GM12878 (cell line): ENCODE measurements around the gene IFT122. TPM values are rescaled to one million over a fixed set of nuclear protein-coding genes. Genes with fewer than 3 reads are reported as not detected.

Source experiments
- ATAC-seq: fragments of 200-7000 bp; cut with Tn5 transposase; 3 replicates; pipeline ENCODE4 v1.9.1; 2020; ENCODE audit warnings: mild to moderate bottlenecking, moderate library complexity
- BruUV-seq: library from RNA; stranded (reverse); fragments of 400-500 nt; replicated peaks from 2 replicates; lab custom pipeline; 2021; lab: Mats Ljungman, UMichigan
- CTCF ChIA-PET: fragments of 300-600 bp; sonication (Branson Sonifier 250); formaldehyde crosslinking; extraction: SDS; loops from one replicate; lab custom pipeline; 2021; ENCODE audit warnings: inconsistent platforms; lab: Yijun Ruan, JAX
- POLR2A ChIA-PET: fragments of 350-600 bp; formaldehyde crosslinking; extraction: SDS; loops from one replicate; lab custom pipeline; 2021; ENCODE audit warnings: inconsistent platforms; lab: Charles Lee
- RAD21 ChIA-PET: fragments of 300-600 bp; sonication (Branson Sonifier 250); formaldehyde crosslinking; loops from one replicate; lab custom pipeline; 2023; ENCODE audit warnings: antibody characterized with exemption; ENCODE audit not compliant: unreplicated experiment; lab: Charles Lee
- SMC1A ChIA-PET: fragments of 300-600 bp; sonication (Branson Sonifier 250); formaldehyde crosslinking; loops from one replicate; lab custom pipeline; 2023; ENCODE audit not compliant: unreplicated experiment, uncharacterized antibody; lab: Charles Lee
- DNase-seq: peaks from one replicate; pipeline ENCODE4 v3.0.0-alpha.2; 2011; ENCODE audit warnings: low read depth, low spot score
- FAIRE-seq: peaks from 3 replicates; lab custom pipeline; 2011; peaks lifted over from hg19 to GRCh38; lab: Jason Lieb, UNC
- H2AFZ ChIP-seq: 2 replicates; pipeline ENCODE4 v1.6.0; 2011; ENCODE audit warnings: low read depth, low read length, control low read depth; ENCODE audit not compliant: control insufficient read depth
- H3K27ac ChIP-seq: 2 replicates; pipeline ENCODE4 v1.5.1; 2011; ENCODE audit warnings: control low read depth; ENCODE audit not compliant: control insufficient read depth, insufficient read depth
- H3K27me3 ChIP-seq, 2 experiments: replicated peaks in 1 of 2; 2 replicates each; pipeline versions ENCODE4 v1.6.0 to v1.6.1; 2011; ENCODE audit warnings: low read length in 1 of 2; ENCODE audit not compliant: control insufficient read depth in 2 of 2, insufficient read depth in 2 of 2
- H3K36me3 ChIP-seq, 2 experiments: 2 replicates each; pipeline ENCODE4 v1.5.1; 2011; ENCODE audit warnings: low read length in 1 of 2; ENCODE audit not compliant: control insufficient read depth in 2 of 2, insufficient read depth in 2 of 2
- H3K4me1 ChIP-seq: 2 replicates; pipeline ENCODE4 v1.6.1; 2011; ENCODE audit warnings: mild to moderate bottlenecking, low read length, moderate library complexity, mixed read lengths; ENCODE audit not compliant: control insufficient read depth, insufficient read depth
- H3K4me2 ChIP-seq: 2 replicates; pipeline ENCODE4 v1.6.0; 2011; ENCODE audit warnings: control low read depth; ENCODE audit not compliant: control insufficient read depth, insufficient read depth
- H3K4me3 ChIP-seq: fragments of 200-600 bp; sonication (generic); 2 replicates; pipeline ENCODE4 v1.5.1; 2016
- H3K79me2 ChIP-seq: 2 replicates; pipeline ENCODE4 v1.6.0; 2011; ENCODE audit warnings: low read length; ENCODE audit not compliant: control insufficient read depth, insufficient read depth
- H3K9ac ChIP-seq: 2 replicates; pipeline ENCODE4 v1.8.0; 2011; ENCODE audit warnings: low read length, control low read depth, mixed read lengths; ENCODE audit not compliant: control insufficient read depth, insufficient read depth
- H3K9me3 ChIP-seq: replicated peaks from 3 replicates; pipeline ENCODE4 v1.5.1; 2011; ENCODE audit warnings: mild to moderate bottlenecking, low read length; ENCODE audit not compliant: control insufficient read depth, insufficient read depth
- H4K20me1 ChIP-seq: 2 replicates; pipeline ENCODE4 v1.6.0; 2011; ENCODE audit not compliant: control insufficient read depth, insufficient read depth
- BACH1 ChIP-seq: fragments of 450-650 bp; IDR thresholded peaks from 2 replicates; pipeline ENCODE4 v1.6.1; 2017; ENCODE audit warnings: mild to moderate bottlenecking, borderline replicate concordance
- BCL3 ChIP-seq: IDR thresholded peaks from 2 replicates; pipeline ENCODE4 v1.6.1; 2011; ENCODE audit warnings: borderline replicate concordance, low read depth, mild to moderate bottlenecking, moderate library complexity, low read length; ENCODE audit not compliant: insufficient read depth, poor library complexity, severe bottlenecking
- CHD2 ChIP-seq: IDR thresholded peaks from 2 replicates; pipeline ENCODE4 v1.6.1; 2011; ENCODE audit warnings: low read depth, low read length, improper control_type of control experiment, borderline replicate concordance
- EGR1 ChIP-seq, 2 experiments: IDR thresholded peaks; 1 replicate in 1 of 2; 2 replicates in 1 of 2; pipeline ENCODE4 v1.6.1; 2011 to 2012; ENCODE audit warnings: low read depth in 2 of 2, low read length in 2 of 2, borderline replicate concordance in 1 of 2, mild to moderate bottlenecking in 1 of 2, moderate library complexity in 1 of 2
- ESRRA ChIP-seq: IDR thresholded peaks from 2 replicates; pipeline ENCODE4 v1.6.1; 2012; ENCODE audit warnings: mild to moderate bottlenecking, low read length, improper control_type of control experiment
- IRF3 ChIP-seq: fragments of 450-650 bp; IDR thresholded peaks from 2 replicates; pipeline ENCODE4 v1.6.1; 2014; ENCODE audit warnings: mild to moderate bottlenecking
- MTA2 ChIP-seq: fragments of 450-650 bp; IDR thresholded peaks from 2 replicates; pipeline ENCODE4 v1.6.1; 2016; ENCODE audit warnings: low read depth, mild to moderate bottlenecking, moderate library complexity
- MXI1 ChIP-seq: fragments of 150-350 bp; IDR thresholded peaks from 2 replicates; pipeline ENCODE4 v1.6.1; 2011; ENCODE audit warnings: low read depth, mild to moderate bottlenecking, inconsistent platforms, low read length, improper control_type of control experiment
- MYB ChIP-seq: fragments of 150-350 bp; IDR thresholded peaks from 2 replicates; pipeline ENCODE4 v1.6.1; 2014; ENCODE audit warnings: mild to moderate bottlenecking, low read depth, low read length, borderline replicate concordance
- NR2C2 ChIP-seq: IDR thresholded peaks from 2 replicates; pipeline ENCODE4 v1.6.1; 2011; ENCODE audit warnings: borderline replicate concordance, low read depth; ENCODE audit not compliant: control insufficient read depth, insufficient read length
- POLR2A ChIP-seq: IDR thresholded peaks from 2 replicates; pipeline ENCODE4 v1.6.1; 2011; ENCODE audit warnings: low read depth, mild to moderate bottlenecking, low read length
- ZBTB40 ChIP-seq: fragments of 450-650 bp; IDR thresholded peaks from 2 replicates; pipeline ENCODE4 v1.6.1; 2016; ENCODE audit warnings: mild to moderate bottlenecking, moderate library complexity, borderline replicate concordance
- WGBS: methylation state at CpG from one replicate; pipeline ENCODE4 v1.1.6; 2016; ENCODE audit warnings: low lambda C conversion rate; ENCODE audit not compliant: insufficient replicate concordance, insufficient coverage; ENCODE audit errors: missing lambda C conversion rate; 5-methylcytosine and 5-hydroxymethylcytosine counted together
- in situ Hi-C: fragments of 300-500 bp; cut with MboI; formaldehyde crosslinking; loops from 9 replicates; pipeline ENCODE4 v1.14.3; 2018; ENCODE audit warnings: mixed read lengths
- intact Hi-C: fragments of 100-400 bp; cut with micrococcal nuclease; formaldehyde crosslinking; loops from one replicate; pipeline ENCODE4 v1.14.2; 2022; ENCODE audit not compliant: unreplicated experiment
- polyA plus RNA-seq, 11 experiments: library from polyadenylated mRNA; depleted of rRNA in 4 of 11; unstranded in 6 of 11; stranded (reverse) in 5 of 11; fragments of >200 nt; fragmentation: Nextera tagmentation in 4 of 11; fragmentation: Illumina TruSeq in 1 of 11; extraction: Ambion mirVana in 4 of 11; extraction: Trizol in 1 of 11; gene quantifications; 1 replicate in 1 of 11; 2 replicates in 10 of 11; pipeline versions ENCODE4 v1.2.1 to v1.2.3, GENCODE V29; 2011 to 2016; ENCODE audit warnings: inconsistent platforms in 2 of 11, missing spikeins in 2 of 11, low read depth in 1 of 11
- total RNA-seq, 4 experiments: library from RNA; depleted of rRNA in 3 of 4; stranded (reverse); fragments of >200 nt in 3 of 4; fragmentation: Illumina TruSeq in 1 of 4; extraction: Trizol in 1 of 4; gene quantifications; 2 replicates each; pipeline versions ENCODE4 v1.2.1 to v1.2.3, GENCODE V29; 2013 to 2021

Gene IFT122
- total and polyA plus RNA-seq, 10 of the 15 experiments (the other 5 are each of a cell fraction or from before 2014, with no cell fraction given), result 1.8 to 19.2 (median 8.4) TPM

- FAIRE-seq (no peak), DNase-seq (no peak), ATAC-seq (no peak)
- Histone ChIP-seq H3K27ac (no peak overlapping the region), H3K4me1 (no peaks in the 10 kb centered on the region), H3K9me3 (no peaks in the 10 kb centered on the region), H3K79me2 (no peaks in the 10 kb centered on the region), H3K4me2 (no peak overlapping the region), H3K36me3 (no peaks in the 10 kb centered on the region; a peak in 1 of 4 replicates), H3K9ac (no peak overlapping the region), H2AFZ (no peak overlapping the region), H3K27me3 (no peaks in the 10 kb centered on the region), H4K20me1 (no peaks in the 10 kb centered on the region), H3K4me3 (no peak overlapping the region)
- ChIA-PET RAD21 (no interaction called here), CTCF (interaction anchor here (1.2 to 1.6 kb wide), 2 partner anchors 15 to 531 kb away, joined by 3 to 4 read pairs; no protein-coding TSS in a partner anchor), POLR2A (no interaction called here), SMC1A (no interaction called here)
- TF ChIP-seq IRF3, result no peak
- no peak for TF ChIP-seq MYB
- TF ChIP-seq ESRRA, result no peak
- TF ChIP-seq MTA2, result no peak
- no peak for TF ChIP-seq MXI1
- no peak for TF ChIP-seq BACH1
- TF ChIP-seq CHD2, result no peak
- TF ChIP-seq NR2C2, result no peak
- TF ChIP-seq EGR1 (IDR thresholded peaks at IDR 0.05; ENCODE audit: borderline replicate concordance in 1 of 2, low read depth in 2 of 2, low read length in 2 of 2), result no peak
- no peak for TF ChIP-seq POLR2A
- TF ChIP-seq ZBTB40, result no peak
- TF ChIP-seq BCL3, result no peak
- in situ Hi-C loops (no loop called here), intact Hi-C loops (no loop called here)
- 56% methylated on average over 5 of the region's 5 CpGs for WGBS
- no TSS peak for BruUV-seq
Observed at GRCh38 chr3:129501630-129502029, 61.6 kb downstream of the IFT122 start.
